ENCODE measurements around the gene KCNE3.

The KCNE3 gene

DNA sequence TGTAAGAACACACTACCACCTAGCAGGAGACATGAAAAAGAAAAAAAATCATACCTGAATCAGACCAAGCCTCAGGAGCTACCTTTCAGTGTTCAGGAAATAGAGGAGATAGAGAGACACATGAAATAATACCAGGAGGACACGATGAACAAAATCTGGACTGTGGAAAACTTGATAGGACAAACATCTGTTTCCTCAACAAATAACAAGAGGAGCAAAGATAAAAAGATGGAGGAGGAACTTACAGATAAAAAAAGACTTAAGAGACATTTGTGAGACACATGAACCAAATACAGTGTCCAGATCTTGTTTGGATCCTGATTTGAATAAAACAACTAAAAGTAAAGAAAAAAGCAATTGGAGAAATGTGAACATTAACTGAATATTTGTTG, 12.4 kb upstream of the KCNE3 start:
- no peak overlapping the region for H3K4me3 ChIP-seq (ENCODE audit: low read length)
- TF ChIP-seq ZNF274 (IDR thresholded peaks at IDR 0.05; ENCODE audit: low read depth, low read length) = no peak

DNA sequence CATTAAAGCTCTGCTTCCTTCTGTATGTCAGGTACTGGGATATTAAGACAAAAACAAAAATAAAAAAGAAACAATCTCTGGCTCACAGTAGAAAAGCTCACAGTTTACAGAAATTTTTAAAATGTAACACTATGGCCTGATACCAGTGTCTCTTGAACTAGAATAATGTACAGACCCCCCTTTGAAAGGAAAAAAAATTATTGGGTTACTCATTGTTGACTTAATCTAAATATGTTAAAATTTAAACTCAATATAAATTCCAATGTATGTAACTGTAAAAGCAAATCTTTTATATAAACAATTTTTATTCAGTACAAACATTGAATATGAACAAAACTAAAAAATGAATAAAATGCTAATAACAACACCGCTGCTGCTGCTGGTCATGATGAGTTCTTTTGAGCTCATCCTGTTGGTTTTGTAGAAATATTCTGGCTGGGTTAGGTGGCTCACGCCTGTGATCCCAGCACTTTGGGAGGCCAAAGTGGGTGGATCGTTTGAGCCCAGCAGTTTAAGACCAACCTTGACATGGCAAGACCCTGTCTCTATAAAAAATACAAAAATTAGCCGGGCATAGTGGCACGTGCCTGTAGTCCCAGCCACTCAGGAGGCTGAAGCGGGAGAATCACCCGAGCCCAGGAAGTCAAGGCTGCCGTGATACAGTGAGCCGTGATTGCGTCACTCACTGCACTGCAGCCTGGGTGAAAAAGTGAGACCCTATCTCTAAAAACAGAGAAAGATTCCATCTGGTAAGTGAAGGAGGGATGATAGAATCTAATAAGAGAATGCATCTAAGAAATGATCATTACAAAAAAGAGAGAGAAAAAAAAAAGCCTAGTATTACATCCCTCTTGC, 11.8 kb upstream of the KCNE3 start:
- H3K4me3 ChIP-seq (ENCODE audit: low read length) = no peak overlapping the region
- TF ChIP-seq ZNF274 (IDR thresholded peaks at IDR 0.05; ENCODE audit: low read depth, low read length) = no peak

DNA sequence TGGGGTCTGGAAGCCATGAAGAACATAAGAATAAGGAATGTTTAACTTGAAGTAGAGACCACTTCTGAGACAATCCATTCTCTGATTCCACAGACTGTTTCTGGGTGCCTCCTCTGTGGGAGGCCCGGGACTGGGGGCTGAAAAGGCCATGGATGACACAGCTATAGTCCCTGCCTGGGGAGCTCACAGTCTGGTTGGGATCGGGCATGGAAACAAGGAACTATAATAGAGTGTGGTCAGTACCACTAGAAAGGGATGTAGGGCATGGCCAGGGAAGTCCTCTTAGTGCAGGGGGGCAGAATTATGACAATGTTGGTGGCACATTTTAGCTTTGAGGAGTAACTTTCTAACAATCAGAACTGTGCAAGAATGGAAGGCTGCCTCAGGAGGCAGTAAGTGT, 9.2 kb upstream of the KCNE3 start:
- H3K4me3 ChIP-seq (ENCODE audit: low read length) = no peak overlapping the region
- no peak for TF ChIP-seq ZNF274 (IDR thresholded peaks at IDR 0.05; ENCODE audit: low read depth, low read length)

DNA sequence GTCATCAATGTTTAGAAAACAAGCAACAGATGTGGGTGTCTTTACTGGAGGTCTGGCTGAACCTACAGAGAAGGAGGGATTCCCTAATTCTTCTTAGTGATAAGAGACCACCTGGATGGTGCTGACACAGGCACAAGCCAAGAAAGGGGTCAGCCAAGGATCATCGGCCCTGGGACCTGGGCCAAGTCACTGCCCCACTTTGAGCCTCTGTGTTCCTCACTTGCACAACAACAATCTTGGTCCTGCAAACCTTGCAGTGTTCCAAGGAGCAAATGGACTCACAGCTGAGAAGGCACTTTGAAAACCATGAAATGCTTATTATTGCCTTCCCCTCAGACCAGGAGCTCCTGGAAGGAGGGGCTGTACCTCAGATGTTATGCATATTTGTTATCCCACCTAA, 7.0 kb upstream of the KCNE3 start:
- no peak for TF ChIP-seq ZNF274 (IDR thresholded peaks at IDR 0.05; ENCODE audit: low read depth, low read length)
- H3K4me3 ChIP-seq (ENCODE audit: low read length) = no peak overlapping the region

DNA sequence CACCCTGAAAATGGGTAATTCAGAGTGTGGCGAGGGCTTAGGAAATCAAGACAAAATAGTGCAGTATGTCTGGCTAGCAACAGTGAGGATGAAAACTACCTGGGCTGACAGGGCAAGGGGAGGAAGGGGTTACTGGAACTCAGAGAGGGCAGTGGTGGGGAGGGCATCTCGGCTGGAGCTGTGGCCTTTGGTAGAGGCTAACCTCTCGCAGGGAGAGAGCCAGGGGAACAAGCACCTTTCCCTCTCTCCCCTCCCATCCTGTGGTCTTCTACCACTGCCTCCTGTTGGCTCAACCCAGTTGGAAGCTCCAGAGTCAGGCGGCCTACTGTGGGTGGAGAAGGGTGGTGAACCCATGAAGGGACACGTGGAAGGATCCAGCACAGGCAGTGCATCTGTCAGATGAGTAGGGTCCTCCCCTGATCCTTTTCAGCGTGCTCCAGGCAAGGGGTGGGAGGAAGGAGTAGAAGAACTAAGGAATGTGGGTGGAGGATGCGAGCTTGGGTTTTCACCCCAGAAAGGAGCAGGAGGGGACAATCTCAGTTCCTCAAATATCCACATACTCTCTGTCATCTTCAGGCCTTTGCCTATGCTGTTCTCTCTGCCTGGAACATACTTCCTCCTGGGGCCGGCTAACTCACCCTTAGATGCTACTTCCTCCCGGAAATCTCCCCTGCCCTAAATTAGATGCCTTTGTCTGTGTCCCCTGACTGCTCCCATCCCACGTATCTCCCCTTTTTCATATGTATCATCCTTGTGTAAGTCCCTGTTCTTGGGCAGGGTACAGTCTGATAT, 6.2 kb upstream of the KCNE3 start:
- TF ChIP-seq ZNF274 (IDR thresholded peaks at IDR 0.05; ENCODE audit: low read depth, low read length) = no peak

DNA sequence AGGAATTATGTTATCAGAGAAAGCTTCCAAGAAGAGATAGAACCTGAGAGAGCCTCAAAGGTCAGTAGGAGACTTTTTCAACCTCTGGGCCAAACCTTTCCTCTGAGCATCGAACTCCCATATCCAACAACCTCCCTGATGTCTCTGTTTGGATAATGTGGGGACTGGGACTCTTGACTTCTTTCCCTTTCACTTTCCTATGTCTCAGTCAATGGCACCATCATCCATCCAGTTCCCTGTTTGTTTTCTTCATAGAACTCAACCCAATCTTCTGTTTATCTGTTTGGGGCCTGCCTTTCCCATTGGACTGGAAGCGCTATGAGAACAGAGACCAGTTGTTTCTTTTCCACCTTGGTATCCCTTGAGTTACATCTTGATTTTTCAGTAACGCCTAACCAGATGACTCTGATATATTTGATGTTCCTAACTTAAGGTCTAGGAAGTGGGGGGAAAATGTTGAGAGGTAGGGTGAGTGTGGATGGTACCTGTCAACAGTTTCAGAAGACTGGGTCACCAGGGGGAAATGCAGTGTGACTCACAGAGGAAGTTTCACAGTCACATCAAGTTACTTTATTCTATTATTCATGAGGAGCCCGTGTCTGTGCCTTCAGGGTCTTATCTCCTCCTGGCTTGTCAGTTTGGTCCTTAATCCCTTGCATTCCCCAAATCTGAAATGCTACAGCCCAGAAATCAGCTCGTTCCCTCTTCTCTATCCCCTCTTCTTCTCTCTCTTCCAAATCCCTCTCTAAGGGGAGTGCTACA, 4.5 kb upstream of the KCNE3 start:
- H3K4me3 ChIP-seq (ENCODE audit: low read length) = no peak overlapping the region
- no peak for TF ChIP-seq ZNF274 (IDR thresholded peaks at IDR 0.05; ENCODE audit: low read depth, low read length)

More for the DNA sequence above, 6.2 kb upstream of the KCNE3 start:
- H3K4me3 ChIP-seq (ENCODE audit: low read length) = no peak overlapping the region

DNA sequence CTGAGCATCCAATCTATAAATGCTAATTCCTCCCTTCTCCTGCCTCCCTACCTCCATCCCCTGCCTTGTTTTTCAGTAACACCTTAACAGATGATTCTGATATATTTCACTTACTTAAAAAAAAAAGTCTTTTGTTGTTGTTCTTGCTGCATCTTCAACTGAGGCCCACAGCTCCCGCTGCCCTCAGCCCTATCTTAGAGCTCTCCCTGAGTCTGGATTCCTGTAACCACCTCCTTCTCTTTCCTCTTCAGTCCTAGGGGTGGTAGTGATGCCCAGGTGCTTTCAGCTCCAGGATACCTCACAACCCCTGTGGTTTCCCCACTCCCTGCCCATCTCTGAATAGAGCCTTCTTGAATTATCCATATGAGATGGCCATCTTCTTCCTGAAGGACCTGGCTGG, 3.7 kb upstream of the KCNE3 start:
- H3K4me3 ChIP-seq (ENCODE audit: low read length) = no peak overlapping the region
- no peak for TF ChIP-seq ZNF274 (IDR thresholded peaks at IDR 0.05; ENCODE audit: low read depth, low read length)

DNA sequence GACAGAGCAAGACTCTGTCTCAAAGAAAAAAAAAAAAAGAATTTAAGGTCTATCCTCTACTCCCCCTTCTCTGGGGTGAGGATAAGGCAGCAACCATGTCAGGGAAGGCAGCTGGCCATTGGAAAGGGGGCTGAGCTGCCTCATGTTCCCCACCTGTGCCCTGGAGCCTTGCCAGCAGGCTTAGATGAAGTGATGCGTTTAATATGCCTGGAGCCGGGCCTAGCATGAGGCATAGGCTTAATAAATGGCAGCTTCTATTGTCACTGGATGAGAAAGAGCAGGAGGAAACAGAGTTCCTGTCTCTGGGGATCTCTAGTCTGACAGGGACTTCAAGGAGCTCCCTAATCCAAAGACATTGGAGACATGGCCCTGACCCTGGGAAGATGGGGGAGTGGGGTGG, 3.2 kb upstream of the KCNE3 start:
- H3K4me3 ChIP-seq (ENCODE audit: low read length) = no peak overlapping the region
- no peak for TF ChIP-seq ZNF274 (IDR thresholded peaks at IDR 0.05; ENCODE audit: low read depth, low read length)

DNA sequence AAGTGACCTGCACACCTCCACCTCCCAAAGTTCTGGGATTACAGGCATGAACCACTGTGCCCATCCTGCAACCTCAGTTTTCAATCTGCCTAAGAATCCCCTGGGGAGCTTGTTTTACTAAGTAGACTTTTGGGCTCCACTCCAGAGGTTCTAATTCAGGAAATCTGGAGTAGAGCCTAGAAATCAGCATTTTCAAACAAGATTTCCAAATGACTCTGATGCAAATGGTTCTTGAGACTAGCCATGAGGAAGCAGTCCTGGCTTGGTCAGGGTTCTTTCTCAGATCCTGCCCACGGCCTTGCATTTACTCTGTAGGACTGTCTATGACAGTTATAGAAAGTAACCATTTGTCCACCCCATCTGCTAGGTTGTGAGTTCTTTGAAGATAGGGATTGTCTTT, 1.6 kb upstream of the KCNE3 start:
- TF ChIP-seq ZNF274 (IDR thresholded peaks at IDR 0.05; ENCODE audit: low read depth, low read length) = no peak

DNA sequence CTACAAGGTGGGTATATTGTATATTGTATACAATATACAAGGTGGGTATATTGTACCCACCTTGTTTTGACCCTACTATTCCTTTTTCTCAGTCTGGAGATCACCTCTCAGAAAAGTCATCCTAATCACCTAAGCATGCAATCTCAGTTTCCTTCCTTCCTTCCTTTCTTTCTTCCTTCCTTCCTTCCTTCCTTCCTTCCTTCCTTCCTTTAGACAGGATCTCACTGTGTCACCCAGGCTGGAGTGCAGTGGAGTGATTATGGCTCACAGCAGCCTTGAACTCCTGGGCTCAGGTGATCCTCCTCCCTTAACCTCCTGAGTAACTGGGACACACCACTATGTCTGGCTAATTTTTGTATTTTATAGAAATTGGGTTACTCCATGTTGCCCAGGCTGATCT, 1.2 kb upstream of the KCNE3 start:
- TF ChIP-seq ZNF274 (IDR thresholded peaks at IDR 0.05; ENCODE audit: low read depth, low read length) = no peak
- no peak overlapping the region for H3K4me3 ChIP-seq (ENCODE audit: low read length)

More for the DNA sequence above, 1.6 kb upstream of the KCNE3 start:
- H3K4me3 ChIP-seq (ENCODE audit: low read length) = no peak overlapping the region

DNA sequence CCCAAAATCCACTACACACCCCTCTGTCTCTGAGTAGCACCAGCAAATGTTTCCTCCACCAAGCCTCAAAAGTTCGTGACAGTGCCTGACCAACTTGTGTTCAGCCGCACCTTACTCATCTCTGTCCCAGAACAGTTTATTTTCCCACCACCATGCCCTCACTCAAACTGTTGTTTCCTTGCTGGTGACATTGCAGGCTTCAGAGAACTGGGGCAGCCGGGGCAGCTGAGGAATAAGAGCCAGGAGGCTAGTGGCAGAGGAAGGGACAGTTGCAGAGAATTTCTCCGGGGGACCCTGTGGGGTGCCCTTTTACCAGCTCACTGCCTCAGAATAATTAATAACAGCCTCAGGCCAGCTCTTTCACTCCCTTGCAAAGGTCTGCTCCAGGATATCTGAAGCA, 709 bp upstream of the KCNE3 start:
- no peak for TF ChIP-seq ZNF274 (IDR thresholded peaks at IDR 0.05; ENCODE audit: low read depth, low read length)
- H3K4me3 ChIP-seq (ENCODE audit: low read length) = no peak overlapping the region

DNA sequence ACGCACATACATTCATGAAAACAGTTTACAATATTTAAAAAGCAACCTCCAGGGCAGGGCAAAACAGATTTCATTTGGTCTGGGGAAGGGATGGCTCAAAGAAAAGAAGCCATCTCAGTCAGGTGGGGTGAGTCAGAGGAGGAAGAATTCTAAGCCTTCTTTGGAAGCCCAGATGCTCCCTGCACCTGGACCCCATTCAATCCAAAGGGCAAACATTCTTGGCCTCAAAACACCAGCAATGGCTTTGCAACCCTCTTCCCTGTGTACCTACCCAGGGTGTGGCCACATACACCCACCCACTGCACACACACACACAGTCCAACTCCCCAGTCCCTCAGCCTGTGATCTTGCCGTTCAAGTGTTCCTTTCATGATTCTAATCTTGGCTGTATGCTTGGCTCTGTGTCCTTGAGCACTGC, 2.0 kb downstream of the KCNE3 start:
- no peak overlapping the region for H3K4me3 ChIP-seq (ENCODE audit: low read length)
- TF ChIP-seq ZNF274 (IDR thresholded peaks at IDR 0.05; ENCODE audit: low read depth, low read length) = no peak

DNA sequence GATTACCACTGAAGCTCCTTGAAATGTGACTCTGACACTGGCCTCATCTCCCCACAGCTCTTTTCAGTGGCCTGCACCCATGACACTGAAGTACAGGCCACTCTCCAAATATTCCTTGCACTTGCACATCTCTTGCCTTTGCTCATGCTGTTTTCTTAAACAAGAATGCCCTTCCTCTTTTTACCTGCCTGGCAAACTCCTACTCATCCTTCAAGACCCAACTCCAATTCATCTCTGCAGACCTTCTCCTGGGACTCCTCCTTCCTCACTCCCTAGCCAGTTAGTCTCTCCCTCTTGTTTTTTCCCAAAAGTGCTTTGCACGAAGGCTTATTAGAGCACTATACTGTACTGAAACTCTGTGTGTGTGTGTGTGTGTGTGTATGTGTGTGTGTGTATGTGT, 2.6 kb downstream of the KCNE3 start:
- TF ChIP-seq ZNF274 (IDR thresholded peaks at IDR 0.05; ENCODE audit: low read depth, low read length) = no peak
- H3K4me3 ChIP-seq (ENCODE audit: low read length) = no peak overlapping the region

DNA sequence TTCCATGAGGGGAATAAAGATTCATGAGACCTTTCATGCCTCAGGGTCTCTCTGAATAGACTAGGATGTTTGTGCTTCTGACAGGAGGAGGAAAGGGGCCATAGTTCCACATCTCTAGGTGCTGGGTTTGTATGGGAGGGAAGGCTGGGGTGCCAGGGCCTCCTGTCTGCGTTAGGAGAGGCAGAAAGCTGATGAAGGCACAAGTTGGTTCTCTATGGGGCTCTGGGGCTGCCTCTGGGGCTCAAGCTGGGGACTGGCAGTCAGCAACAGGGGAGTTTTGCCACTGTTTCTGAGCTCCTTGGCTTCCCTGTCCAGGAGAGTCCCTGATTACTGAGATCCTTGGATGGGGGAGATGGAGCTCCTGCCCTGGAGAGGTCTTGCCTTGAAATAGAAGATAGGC, 4.1 kb downstream of the KCNE3 start:
- H3K4me3 ChIP-seq (ENCODE audit: low read length) = no peak overlapping the region
- no peak for TF ChIP-seq ZNF274 (IDR thresholded peaks at IDR 0.05; ENCODE audit: low read depth, low read length)

Data from GM08714 (cell line).